Cardiac muscle cell (in vitro differentiated cells and primary cell): ENCODE measurements around the gene TNIK. TPM values are rescaled to one million over a fixed set of nuclear protein-coding genes. Genes with fewer than 3 reads are reported as not detected.

ENCODE experiments used
- DNase-seq, 2 donors: peaks; one replicate each; pipeline versions ENCODE4 v3.0.0 to v3.0.0-alpha.2; 2010 to 2017; ENCODE audit warnings: low read depth in 1 of 2, low spot score in 1 of 2
- H3K27ac ChIP-seq: fragments of 200-600 bp; sonication (generic); 2 replicates; pipeline ENCODE4 v1.5.1; 2016
- H3K27me3 ChIP-seq: fragments of 200-600 bp; sonication (generic); 2 replicates; pipeline ENCODE4 v1.6.0; 2016; ENCODE audit warnings: control low read depth
- H3K36me3 ChIP-seq: fragments of 200-600 bp; sonication (generic); 2 replicates; pipeline ENCODE4 v1.5.1; 2016; ENCODE audit warnings: control low read depth
- H3K4me1 ChIP-seq: fragments of 200-600 bp; sonication (generic); 2 replicates; pipeline ENCODE4 v1.8.1; 2017; ENCODE audit warnings: low read depth, mild to moderate bottlenecking, mixed run types
- H3K4me3 ChIP-seq: fragments of 200-600 bp; sonication (generic); 2 replicates; pipeline ENCODE4 v1.5.1; 2016; ENCODE audit warnings: mild to moderate bottlenecking
- H3K9me3 ChIP-seq: fragments of 200-600 bp; sonication (generic); 2 replicates; pipeline ENCODE4 v1.5.1; 2017; ENCODE audit warnings: low read depth, mild to moderate bottlenecking, control low read depth
- CTCF ChIP-seq: IDR thresholded peaks from 2 replicates; pipeline ENCODE4 v1.5.1; 2012; ENCODE audit warnings: low read depth, mild to moderate bottlenecking, low read length
- polyA plus RNA-seq: library from polyadenylated mRNA; unstranded; fragments of >200 nt; fragmentation: Nextera tagmentation; extraction: Ambion mirVana; gene quantifications from 2 replicates; pipeline ENCODE4 v1.2.1, GENCODE V29; 2016
- total RNA-seq: library from RNA; depleted of rRNA; stranded (reverse); fragments of >200 nt; gene quantifications from 2 replicates; pipeline ENCODE4 v1.2.3, GENCODE V29; 2016

The TNIK gene
- total and polyA plus RNA-seq, 2 experiments from 2014 or later, result 32.8 to 55.1 TPM

GRCh38 chr3:171439996-171440395, 20.2 kb downstream of the TNIK start:
- TF ChIP-seq CTCF, result no peak
- Histone ChIP-seq H3K4me3 (no peak overlapping the region), H3K36me3 (no peaks in the 10 kb centered on the region), H3K9me3 (no peaks in the 10 kb centered on the region), H3K27ac (no peak overlapping the region), H3K27me3 (no peaks in the 10 kb centered on the region), H3K4me1 (peaks cover 35% of the 10 kb centered on the region)
- no peak for DNase-seq

GRCh38 chr3:171437115-171437756, 23.0 kb downstream of the TNIK start:
- Histone ChIP-seq H3K27ac (peak overlapping the region; percentile 30), H3K27me3 (no peaks in the 10 kb centered on the region), H3K9me3 (no peaks in the 10 kb centered on the region), H3K4me3 (no peak overlapping the region), H3K36me3 (no peaks in the 10 kb centered on the region), H3K4me1 (peaks cover 23% of the 10 kb centered on the region)
- DNase-seq, result no peak
- no peak for TF ChIP-seq CTCF

GRCh38 chr3:171436380-171436779, 23.8 kb downstream of the TNIK start:
- no peak for TF ChIP-seq CTCF
- H3K4me1 ChIP-seq, result peaks cover 19% of the 10 kb centered on the region

GRCh38 chr3:171435757-171436156, 24.4 kb downstream of the TNIK start:
- Histone ChIP-seq H3K36me3 (no peaks in the 10 kb centered on the region), H3K4me3 (no peak overlapping the region), H3K9me3 (no peaks in the 10 kb centered on the region), H3K27ac (no peak overlapping the region), H3K27me3 (no peaks in the 10 kb centered on the region), H3K4me1 (peaks cover 19% of the 10 kb centered on the region)
- DNase-seq, result no peak
- TF ChIP-seq CTCF, result no peak

More at GRCh38 chr3:171436380-171436779, 23.8 kb downstream of the TNIK start:
- no peaks in the 10 kb centered on the region for H3K36me3 ChIP-seq
- no peaks in the 10 kb centered on the region for H3K27me3 ChIP-seq
- no peak overlapping the region for H3K27ac ChIP-seq
- H3K4me3 ChIP-seq, result no peak overlapping the region
- DNase-seq, result no peak
- H3K9me3 ChIP-seq, result no peaks in the 10 kb centered on the region

GRCh38 chr3:171435143-171435542, 25.1 kb downstream of the TNIK start:
- H3K27me3 ChIP-seq, result no peaks in the 10 kb centered on the region
- H3K36me3 ChIP-seq, result no peaks in the 10 kb centered on the region
- no peak for TF ChIP-seq CTCF
- H3K27ac ChIP-seq, result no peak overlapping the region
- no peak for DNase-seq
- peaks cover 19% of the 10 kb centered on the region for H3K4me1 ChIP-seq
- no peaks in the 10 kb centered on the region for H3K9me3 ChIP-seq
- H3K4me3 ChIP-seq, result no peak overlapping the region
